Glutamatergic neuron (in vitro differentiated cells): ENCODE measurements around the gene PAXIP1. TPM values are rescaled to one million over a fixed set of nuclear protein-coding genes. Genes with fewer than 3 reads are reported as not detected.

Source experiments
- DNase-seq: peaks from one replicate; pipeline ENCODE4 v3.0.0; 2022
- H3K27ac Mint-ChIP-seq: one replicate; pipeline ENCODE4 v1.8.0; 2020; ENCODE audit warnings: mild to moderate bottlenecking, mixed read lengths, inconsistent platforms; ENCODE audit not compliant: unreplicated experiment
- H3K27me3 Mint-ChIP-seq: one replicate; pipeline ENCODE4 v1.8.0; 2020; ENCODE audit warnings: mild to moderate bottlenecking, moderate library complexity, mixed read lengths, inconsistent platforms; ENCODE audit not compliant: unreplicated experiment
- H3K36me3 Mint-ChIP-seq: one replicate; pipeline ENCODE4 v1.8.0; 2020; ENCODE audit warnings: mild to moderate bottlenecking, mixed read lengths, inconsistent platforms; ENCODE audit not compliant: unreplicated experiment
- H3K4me1 Mint-ChIP-seq: one replicate; pipeline ENCODE4 v1.8.0; 2020; ENCODE audit warnings: mild to moderate bottlenecking, low read depth, mixed read lengths, inconsistent platforms; ENCODE audit not compliant: unreplicated experiment
- H3K4me3 Mint-ChIP-seq: one replicate; pipeline ENCODE4 v1.8.0; 2020; ENCODE audit warnings: mild to moderate bottlenecking, mixed read lengths, inconsistent platforms; ENCODE audit not compliant: unreplicated experiment
- H3K9me3 Mint-ChIP-seq: one replicate; pipeline ENCODE4 v1.8.0; 2020; ENCODE audit warnings: mild to moderate bottlenecking, moderate library complexity, mixed read lengths, inconsistent platforms; ENCODE audit not compliant: unreplicated experiment
- total RNA-seq: library from RNA; stranded (reverse); fragmentation: NEBNext Ultra II Directional; extraction: Animal tissue kit (Norgen Biotek cat#: 25700); gene quantifications from one replicate; pipeline ENCODE4 v1.2.1, GENCODE V29; 2021; ENCODE audit not compliant: unreplicated experiment
- TF ChIP-seq, protein P1 (sequence below): fragments of 200-600 bp; sonication (generic); IDR thresholded peaks from one replicate; pipeline ENCODE4 v1.5.0; 2021; ENCODE audit not compliant: partially characterized antibody, unreplicated experiment

The PAXIP1 gene
- total RNA-seq, 1 donor from 2014 or later = 13.8 TPM

DNA sequence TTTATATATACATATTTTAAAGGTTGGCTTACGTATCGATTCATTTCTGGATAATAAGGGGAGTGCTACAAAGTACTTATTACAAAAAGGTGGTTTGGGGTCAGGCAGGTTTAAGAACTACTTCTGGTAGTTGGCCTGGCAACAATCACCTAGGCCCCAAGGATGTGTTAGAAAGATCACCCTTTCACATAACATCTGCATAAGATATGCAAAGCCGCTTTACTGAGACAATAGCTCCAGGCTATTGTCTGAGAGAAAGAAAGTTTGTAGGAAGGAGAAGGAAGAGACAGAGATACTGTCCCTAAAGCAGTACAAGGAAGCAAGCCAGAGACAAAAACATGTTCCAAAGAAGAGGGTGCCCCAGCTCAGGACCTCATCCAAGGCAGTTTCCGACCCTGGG lies 6.2 kb downstream of the PAXIP1 start:
- Mint-ChIP-seq H3K4me3 (no peak overlapping the region), H3K27me3 (no peaks in the 10 kb centered on the region), H3K36me3 (no peaks in the 10 kb centered on the region), H3K4me1 (no peaks in the 10 kb centered on the region), H3K9me3 (peaks cover 3% of the 10 kb centered on the region), H3K27ac (no peak overlapping the region)
- no peak for DNase-seq
- TF ChIP-seq, protein P1, sequence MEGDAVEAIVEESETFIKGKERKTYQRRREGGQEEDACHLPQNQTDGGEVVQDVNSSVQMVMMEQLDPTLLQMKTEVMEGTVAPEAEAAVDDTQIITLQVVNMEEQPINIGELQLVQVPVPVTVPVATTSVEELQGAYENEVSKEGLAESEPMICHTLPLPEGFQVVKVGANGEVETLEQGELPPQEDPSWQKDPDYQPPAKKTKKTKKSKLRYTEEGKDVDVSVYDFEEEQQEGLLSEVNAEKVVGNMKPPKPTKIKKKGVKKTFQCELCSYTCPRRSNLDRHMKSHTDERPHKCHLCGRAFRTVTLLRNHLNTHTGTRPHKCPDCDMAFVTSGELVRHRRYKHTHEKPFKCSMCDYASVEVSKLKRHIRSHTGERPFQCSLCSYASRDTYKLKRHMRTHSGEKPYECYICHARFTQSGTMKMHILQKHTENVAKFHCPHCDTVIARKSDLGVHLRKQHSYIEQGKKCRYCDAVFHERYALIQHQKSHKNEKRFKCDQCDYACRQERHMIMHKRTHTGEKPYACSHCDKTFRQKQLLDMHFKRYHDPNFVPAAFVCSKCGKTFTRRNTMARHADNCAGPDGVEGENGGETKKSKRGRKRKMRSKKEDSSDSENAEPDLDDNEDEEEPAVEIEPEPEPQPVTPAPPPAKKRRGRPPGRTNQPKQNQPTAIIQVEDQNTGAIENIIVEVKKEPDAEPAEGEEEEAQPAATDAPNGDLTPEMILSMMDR = no peak

DNA sequence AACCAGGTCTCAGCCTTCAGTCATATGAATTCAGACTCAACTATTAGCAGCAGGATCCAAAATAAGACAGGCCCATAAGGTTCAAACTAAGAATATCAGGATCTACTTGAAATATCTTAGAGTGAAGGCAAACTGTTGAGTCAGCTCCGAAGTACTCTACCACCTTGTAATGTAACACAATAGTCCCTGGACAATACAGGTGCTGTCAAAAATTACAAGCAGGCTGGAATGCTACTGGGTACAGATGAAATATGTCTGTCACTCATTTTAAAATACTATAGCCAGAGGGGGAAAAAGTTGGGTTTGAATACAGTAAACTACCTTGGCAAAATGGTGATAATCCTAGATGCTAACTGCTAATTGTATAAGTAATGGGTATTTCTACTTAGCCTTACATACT lies 6.8 kb downstream of the PAXIP1 start:
- no peaks in the 10 kb centered on the region for H3K36me3 Mint-ChIP-seq
- H3K4me1 Mint-ChIP-seq = no peaks in the 10 kb centered on the region
- DNase-seq = no peak
- H3K4me3 Mint-ChIP-seq = no peak overlapping the region
- no peak overlapping the region for H3K27ac Mint-ChIP-seq
- H3K9me3 Mint-ChIP-seq = no peaks in the 10 kb centered on the region
- TF ChIP-seq, protein P1 = no peak
- no peaks in the 10 kb centered on the region for H3K27me3 Mint-ChIP-seq

DNA sequence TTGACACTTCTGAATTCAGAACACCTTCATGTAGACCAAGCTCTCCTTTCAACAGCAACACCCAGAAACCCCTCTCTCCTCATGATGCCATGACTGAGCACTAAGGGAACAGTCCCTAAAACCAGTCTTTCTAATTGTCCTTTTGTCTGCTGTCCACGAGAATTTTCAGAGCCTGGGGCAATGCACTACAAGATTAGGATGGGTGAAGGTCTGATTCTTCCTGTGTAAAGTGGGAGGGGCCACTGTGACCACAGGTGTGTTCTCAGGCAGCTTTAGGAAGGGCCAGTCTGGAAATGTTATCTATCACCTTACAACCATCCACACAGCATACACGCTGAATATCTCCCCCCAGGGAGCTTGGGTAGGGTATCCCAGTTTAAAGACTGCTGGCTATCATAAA lies 7.9 kb downstream of the PAXIP1 start:
- DNase-seq = no peak
- Mint-ChIP-seq H3K9me3 (no peaks in the 10 kb centered on the region), H3K27ac (no peak overlapping the region), H3K36me3 (no peaks in the 10 kb centered on the region), H3K27me3 (no peaks in the 10 kb centered on the region), H3K4me3 (no peak overlapping the region), H3K4me1 (no peaks in the 10 kb centered on the region)
- TF ChIP-seq, protein P1 = no peak

DNA sequence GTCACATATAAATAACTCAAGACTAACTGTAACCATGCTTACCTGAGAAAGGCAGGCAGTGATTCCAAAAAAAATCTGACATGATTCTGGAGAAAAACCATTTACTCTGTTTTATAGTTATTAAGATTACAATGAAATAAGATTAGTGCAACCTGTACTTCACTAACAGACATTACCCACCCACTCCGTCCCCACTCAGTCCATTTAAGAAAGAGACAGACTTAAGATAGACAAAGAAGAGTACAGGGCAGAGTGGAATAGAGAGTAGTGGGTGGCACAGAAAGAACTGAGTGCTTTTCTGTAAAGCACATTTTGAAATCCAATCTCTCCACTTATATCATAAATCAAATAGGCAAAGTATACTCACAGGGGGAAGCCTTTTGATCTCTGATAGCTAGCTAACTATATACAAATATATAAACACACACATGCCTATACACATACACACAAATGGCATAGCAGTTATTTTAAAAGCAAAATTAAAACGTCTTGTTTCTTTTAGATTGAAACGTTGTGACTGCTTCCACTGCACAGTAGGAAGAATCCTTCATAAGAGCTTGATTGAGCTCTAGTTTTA lies 11.9 kb downstream of the PAXIP1 start:
- Mint-ChIP-seq H3K36me3 (no peaks in the 10 kb centered on the region), H3K4me1 (no peaks in the 10 kb centered on the region), H3K4me3 (no peak overlapping the region), H3K27ac (no peak overlapping the region), H3K9me3 (peaks cover 2% of the 10 kb centered on the region), H3K27me3 (no peaks in the 10 kb centered on the region)
- no peak for DNase-seq
- TF ChIP-seq, protein P1 = no peak

DNA sequence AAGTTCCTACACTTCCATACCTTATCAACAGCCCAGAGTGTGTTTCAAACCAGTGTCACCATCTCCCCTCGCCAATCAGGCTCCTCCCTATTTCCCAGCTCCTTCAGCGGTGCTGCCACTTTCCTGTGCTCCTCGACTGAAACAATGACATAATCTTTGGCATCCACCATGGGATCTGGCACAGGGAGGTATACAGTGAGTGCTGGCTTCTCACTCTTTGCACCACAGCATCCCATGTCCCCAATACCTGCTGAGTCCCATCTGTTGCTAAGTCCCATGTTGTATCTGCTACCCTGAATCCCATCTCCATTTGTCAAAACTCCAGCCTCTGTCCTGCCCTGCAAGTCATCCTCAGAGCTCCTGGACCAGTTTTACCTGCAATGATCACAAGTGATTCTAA lies 15.4 kb downstream of the PAXIP1 start:
- Mint-ChIP-seq H3K4me1 (no peaks in the 10 kb centered on the region), H3K9me3 (peaks cover 2% of the 10 kb centered on the region), H3K36me3 (no peaks in the 10 kb centered on the region), H3K27ac (no peak overlapping the region), H3K4me3 (no peak overlapping the region), H3K27me3 (no peaks in the 10 kb centered on the region)
- TF ChIP-seq, protein P1 = no peak
- DNase-seq = no peak
